Measurements from ENCODE around the gene PROB1.
"Not testable (repeated sequence)": the region's sequence is repeated elsewhere in the genome, so short reads cannot be mapped to it uniquely, and the experiment has no call there.

PROB1 gene

DNA sequence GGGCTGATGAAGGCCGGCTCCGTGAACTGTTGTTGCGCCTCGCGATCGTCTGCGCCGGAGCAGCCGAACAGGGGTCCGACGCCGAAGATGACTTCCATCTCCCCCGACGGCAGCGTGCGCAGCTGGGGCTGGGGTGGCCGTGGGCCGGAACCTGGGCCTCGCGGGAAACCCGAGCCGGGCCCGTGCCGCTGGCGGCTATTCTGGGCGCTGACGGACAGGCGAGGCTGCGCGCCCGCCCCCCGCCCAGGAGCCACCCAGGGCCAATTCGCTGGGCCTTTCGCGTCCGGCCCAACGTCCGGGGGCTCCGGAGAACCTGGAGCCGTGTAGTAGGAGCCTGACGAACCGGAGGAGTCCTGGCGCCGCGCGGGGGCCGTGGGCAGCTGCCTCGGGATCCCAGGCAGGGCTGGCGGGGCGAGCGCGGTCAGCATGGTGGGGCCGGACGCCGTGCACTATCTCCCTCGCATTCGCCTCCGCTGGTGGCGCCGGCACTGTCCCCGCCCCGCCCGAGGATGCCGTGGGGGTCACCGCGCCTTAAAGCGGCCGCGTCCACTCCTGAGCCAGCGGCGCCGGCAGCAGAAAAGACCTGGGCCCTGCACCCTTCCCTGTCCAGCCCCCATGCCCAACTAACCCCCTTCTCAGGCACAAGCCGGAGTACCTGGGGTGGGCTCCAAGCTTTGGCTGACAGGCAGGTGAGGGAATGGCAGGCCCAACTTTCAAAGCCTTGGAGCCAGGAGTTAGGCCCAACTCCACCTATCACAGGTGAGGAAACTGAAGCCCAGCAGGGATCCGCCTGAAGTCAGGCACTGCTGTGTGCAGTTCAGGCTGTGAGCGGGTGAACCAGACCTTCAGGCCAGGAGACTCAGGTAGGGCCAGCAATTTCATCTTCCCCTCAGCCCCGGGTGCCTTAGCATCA, at the start of gene PROB1:
Gene PROB1 (minus strand): TSS at position 451 of the 913 bp plus-strand sequence. CDS start 23 bp downstream, at position 428.
- DNase-seq: no peak

GRCh38 chr5:139443831-139444453, 49.0 kb upstream of the PROB1 start:
- DNase-seq: no peak

DNA sequence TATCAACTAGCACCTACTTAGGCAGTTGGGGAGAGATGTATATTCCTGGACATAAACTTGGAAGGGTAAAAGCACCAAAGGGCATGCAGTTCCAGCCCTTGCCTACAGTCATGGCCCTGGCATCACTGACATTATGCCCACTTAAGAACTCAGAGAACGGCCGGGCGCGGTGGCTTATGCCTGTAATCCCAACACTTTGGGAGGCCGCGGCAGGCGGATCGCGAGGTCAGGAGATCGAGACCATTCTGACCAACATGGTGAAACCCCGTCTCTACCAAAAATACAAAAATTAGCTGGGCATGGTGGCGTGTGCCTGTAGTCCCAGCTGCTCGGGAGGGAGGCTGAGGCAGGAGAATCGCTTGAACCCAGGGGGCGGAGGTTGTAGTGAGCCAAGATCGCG, 45.5 kb upstream of the PROB1 start:
- DNase-seq: not testable (repeated sequence)

GRCh38 chr5:139439013-139439903, 44.4 kb upstream of the PROB1 start, which contains the start of gene DNAJC18:
Gene DNAJC18 (minus strand): TSS chr5:139439525. CDS start chr5:139439445, 80 bp downstream.
- peak; percentile 76 for DNase-seq

DNA sequence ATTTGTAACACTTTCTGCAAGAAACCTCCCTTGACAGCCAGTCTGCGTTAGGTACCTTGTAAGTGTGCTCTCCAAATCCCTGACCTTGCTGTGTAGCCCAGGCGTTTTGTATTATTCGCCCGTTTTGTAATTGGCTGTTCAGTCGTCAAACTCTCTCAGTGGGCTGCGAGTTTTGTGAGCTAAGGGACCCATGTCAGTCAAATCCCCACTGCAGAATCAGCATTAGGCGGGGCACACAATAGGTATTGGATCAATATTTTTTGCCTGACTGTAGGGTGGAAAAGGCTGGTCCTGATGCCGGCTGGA, 43.8 kb upstream of the PROB1 start:
- DNase-seq: no peak

- no peak for DNase-seq
Observed at GRCh38 chr5:139435676-139436075, 40.8 kb upstream of the PROB1 start.

- DNase-seq: no peak
Observed at GRCh38 chr5:139431706-139432105, 36.8 kb upstream of the PROB1 start.

- DNase-seq: no peak
Observed at GRCh38 chr5:139430015-139430414, 35.1 kb upstream of the PROB1 start.

- no peak for DNase-seq
Observed at GRCh38 chr5:139426203-139426885, 31.4 kb upstream of the PROB1 start.

DNA sequence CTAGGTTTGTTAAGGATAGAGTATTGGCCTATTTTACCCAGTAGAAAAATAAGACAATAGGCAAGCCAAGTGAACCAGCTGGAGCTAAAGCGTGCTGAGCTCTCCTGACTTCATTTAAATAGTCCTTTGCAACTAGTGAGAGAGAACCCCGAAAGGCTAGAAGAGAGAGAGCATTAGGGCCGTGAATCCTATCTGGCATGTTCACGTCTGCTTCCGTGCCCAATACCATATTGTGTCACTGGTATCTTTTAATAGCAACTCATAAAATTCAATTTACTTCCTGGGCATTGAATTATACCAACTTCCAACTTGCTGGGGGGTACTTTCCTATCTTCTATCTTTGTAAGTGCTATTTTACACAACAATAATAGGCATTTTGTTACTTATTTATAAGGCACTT, 30.6 kb upstream of the PROB1 start:
- DNase-seq: no peak

DNA sequence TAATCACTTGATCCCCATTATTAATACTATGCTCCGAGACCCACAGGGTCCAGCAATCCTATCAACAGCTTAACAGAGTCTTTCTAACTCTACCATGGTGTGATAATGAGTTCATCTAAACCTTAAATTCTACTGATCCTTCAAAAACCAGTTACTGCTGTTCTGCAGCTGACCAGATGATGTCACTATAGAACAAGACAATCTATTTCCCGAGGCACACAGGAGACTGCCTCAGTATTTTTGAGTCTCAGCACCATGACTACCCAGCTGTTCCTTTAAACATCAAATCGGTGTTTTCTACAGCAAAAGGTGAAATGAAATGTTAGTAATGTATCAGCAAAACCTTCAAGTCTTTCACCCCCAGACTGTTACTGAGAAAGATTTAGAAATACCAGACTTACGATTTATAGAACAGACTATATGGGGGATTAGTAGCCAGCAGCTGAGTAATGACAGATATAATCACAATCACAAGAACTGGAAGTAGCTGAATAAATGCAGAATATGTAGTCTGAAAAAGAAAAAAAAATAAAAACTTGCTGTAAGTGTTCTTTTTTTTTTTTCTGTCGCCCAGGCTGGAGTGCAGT, 27.5 kb upstream of the PROB1 start:
- DNase-seq: peak; percentile 82

DNA sequence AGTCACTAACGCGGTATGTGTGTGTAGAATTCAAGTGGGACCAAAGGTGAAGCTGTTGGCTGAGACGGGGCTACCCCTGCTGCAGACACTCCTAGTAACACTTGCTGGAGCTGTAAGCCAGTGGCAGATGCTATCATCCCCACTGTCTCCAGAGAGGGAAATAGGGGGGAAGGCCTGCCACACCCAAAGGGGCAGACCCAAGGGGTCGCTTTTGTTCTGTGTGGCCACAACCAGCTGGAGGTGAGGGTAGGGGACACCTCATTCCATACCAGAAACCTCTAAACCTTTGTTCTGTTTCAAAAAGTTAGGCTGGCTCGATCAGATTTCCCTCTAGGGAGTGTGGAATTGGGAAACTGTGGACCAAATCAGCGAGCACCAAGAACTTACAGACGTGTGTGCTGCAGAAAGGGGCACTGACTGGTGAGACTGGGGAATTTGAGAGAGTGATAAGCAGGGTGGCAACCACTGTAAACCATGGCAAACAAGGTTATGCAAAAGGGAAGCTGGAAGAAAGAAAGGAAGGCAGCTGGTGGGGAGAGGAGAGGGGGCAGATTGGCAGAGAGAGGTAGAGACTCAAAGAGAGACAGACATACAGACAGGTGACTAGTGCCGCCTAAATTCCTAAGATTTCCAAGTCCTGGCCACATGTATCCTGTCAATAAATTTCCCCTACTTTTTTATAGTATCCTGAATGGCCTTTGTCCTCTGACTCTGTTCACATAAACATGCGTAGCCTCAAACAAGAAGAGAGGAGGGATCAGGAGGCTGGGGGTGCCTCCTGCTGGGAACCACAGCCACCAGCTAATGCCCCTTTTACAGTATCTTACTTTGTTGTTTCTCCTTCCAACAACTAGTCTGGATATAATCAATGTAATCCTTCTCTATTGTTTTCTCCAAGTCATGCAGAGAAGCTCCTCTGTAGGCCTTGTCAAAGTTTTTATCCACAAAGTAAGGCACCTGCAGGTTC, 24.6 kb upstream of the PROB1 start:
- no peak for DNase-seq

- no peak for DNase-seq
Observed at GRCh38 chr5:139418793-139419192, 23.9 kb upstream of the PROB1 start.

GRCh38 chr5:139417214-139417613, 22.3 kb upstream of the PROB1 start:
- DNase-seq: no peak

- DNase-seq: no peak
Observed at GRCh38 chr5:139416651-139417050, 21.7 kb upstream of the PROB1 start.

DNA sequence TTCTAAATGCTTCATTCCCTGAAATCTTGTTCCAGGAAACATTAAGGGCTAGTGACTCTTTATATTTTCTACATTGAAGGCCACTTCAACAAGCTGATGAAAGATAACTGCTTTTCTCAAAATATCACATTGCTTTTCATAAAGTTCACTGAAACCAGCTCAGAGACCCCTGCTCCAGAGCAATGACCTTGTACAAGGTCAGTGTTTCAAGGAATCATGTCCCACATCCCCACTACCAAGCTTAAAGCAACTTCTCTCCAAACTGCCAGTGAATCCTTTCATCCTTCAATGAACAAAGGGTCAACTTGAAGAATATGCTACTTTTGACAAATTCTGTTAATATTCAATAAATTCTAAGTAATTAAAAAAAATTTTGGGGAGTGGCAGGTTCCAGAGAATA, 21.0 kb upstream of the PROB1 start:
- no peak for DNase-seq

DNA sequence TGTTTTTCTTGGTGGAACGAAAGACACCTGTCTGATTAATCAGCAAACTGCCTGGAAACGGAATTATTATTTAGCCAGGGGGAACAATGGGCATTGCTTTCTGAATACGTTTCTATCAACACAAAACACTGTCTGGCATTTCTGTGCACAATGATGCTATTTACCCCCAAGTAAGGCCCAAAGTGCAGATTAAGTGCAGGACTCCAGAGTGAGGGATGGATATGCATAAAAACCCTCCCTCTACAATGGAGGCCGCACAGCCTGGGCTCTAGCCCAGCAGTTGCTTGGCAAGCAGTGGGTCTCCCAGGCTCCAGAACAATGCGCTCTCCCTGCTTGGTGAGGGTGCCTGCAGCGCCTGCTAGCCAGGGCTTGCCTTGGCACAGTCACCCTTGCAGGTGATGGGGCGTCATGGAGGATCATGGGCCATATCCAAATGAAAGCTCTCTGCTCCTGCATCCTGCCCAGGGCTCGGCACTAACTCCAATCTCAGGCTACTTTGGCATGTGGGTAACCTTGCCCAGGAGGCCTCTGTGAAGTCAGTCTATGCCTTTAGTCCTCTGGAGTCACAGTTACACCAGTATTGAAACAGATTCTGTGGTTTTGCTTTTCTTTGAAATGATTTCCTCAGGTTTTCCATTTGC, 20.4 kb upstream of the PROB1 start:
- no peak for DNase-seq

DNA sequence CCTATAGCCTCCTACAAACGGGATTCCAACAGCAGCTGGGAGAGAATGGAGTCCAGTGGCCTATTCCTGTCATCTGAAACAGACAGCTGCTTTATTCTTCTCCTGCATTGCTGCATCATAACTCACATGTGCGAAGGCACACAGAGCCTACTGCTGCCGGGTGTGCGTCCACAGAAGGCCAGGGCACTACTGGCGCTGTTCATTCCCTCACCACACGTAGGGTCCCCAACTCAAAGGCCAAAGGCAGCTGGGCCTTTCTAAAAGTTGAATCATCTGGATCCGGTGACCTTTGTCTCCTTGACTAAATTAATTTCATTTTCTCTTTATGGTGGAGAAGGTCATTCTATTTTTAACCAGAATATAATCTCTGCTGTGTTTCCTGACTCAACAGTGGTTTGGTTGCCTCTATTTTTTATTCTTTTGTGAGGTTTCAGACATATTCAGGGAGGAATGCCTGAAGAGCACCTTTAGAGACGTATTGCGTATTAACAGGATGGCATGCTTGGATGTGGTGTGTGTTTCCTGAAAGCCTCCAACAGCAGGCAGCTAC, 19.8 kb upstream of the PROB1 start:
- DNase-seq: no peak

- no peak for DNase-seq
Observed at GRCh38 chr5:139413963-139414362, 19.1 kb upstream of the PROB1 start.

DNA sequence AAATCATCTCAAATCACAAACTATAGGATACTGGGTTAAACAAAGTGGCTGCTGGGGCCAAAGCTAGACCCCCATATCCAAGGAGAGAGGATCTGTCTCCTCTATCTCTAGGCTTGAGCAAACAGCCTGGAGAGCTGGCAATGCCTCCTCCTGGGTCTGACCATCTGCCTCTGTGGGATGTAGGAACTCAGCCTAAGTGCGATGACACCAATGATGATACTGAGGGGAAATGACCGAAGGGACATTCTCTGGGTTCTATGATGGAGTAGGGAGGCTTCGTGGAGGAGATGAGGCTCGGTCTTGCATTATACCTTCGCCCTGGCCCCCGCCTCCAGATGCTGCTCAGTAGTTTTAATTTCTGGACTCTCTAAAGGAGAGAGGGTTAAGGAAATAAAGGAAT, 18.2 kb upstream of the PROB1 start:
- no peak for DNase-seq

All from NCI-H2029 treated with DMSO at 0.1 percent for 48 hours (cell line).